Astrocyte of the cerebellum (primary cell): Measurements from ENCODE around the gene CYP27C1.

Experiments
- DNase-seq: peaks from one replicate; pipeline ENCODE4 v3.0.0-alpha.2; 2011; ENCODE audit warnings: low read depth
- H3K4me3 ChIP-seq: 2 replicates; pipeline ENCODE4 v1.5.1; 2011; ENCODE audit warnings: mild to moderate bottlenecking, low read depth, low read length, moderate library complexity
- in situ Hi-C: cut with HindIII; loops from 2 replicates; pipeline ENCODE4 v1.10.0; 2017; ENCODE audit warnings: low sequenced_read_pairs
- TF ChIP-seq, protein P1 (sequence below): IDR thresholded peaks from 2 replicates; pipeline ENCODE4 v1.5.1; 2012; ENCODE audit warnings: low read length, low read depth, moderate library complexity, mild to moderate bottlenecking; ENCODE audit errors: missing control alignments

The CYP27C1 gene

DNA sequence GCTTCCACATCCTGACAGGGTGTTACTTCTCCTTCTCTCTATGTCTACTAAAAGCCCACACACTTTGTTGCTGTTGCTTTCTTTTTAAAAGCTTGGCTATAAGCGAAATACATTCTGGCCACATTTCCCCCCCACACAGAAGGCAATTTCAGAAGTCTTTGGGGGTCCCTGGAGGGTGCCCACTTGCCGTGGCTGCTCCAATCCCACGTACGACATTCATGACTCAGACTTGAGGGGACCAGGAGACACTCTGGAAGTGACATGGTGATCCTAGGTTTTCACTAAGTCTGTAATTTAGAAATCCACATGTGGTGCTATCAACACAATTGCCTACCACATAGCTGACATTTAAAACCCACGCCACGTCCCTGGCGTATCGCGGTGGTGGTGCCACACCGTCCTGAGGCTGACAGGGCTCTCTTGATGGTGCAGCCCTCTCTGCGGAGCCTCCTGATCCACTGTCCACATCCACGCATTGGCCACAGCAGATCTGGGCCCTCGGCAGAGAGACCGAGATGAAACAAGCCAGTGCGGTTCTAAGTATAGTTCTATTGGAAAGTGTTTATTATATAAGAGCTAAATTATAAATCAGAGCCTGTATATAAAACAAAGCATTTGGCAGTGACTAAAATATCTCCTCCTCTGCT is 42.4 kb downstream of the CYP27C1 start:
- in situ Hi-C loops: no loop called here
- H3K4me3 ChIP-seq: no peak overlapping the region
- TF ChIP-seq, protein P1, sequence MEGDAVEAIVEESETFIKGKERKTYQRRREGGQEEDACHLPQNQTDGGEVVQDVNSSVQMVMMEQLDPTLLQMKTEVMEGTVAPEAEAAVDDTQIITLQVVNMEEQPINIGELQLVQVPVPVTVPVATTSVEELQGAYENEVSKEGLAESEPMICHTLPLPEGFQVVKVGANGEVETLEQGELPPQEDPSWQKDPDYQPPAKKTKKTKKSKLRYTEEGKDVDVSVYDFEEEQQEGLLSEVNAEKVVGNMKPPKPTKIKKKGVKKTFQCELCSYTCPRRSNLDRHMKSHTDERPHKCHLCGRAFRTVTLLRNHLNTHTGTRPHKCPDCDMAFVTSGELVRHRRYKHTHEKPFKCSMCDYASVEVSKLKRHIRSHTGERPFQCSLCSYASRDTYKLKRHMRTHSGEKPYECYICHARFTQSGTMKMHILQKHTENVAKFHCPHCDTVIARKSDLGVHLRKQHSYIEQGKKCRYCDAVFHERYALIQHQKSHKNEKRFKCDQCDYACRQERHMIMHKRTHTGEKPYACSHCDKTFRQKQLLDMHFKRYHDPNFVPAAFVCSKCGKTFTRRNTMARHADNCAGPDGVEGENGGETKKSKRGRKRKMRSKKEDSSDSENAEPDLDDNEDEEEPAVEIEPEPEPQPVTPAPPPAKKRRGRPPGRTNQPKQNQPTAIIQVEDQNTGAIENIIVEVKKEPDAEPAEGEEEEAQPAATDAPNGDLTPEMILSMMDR: no peak
- no peak for DNase-seq

DNA sequence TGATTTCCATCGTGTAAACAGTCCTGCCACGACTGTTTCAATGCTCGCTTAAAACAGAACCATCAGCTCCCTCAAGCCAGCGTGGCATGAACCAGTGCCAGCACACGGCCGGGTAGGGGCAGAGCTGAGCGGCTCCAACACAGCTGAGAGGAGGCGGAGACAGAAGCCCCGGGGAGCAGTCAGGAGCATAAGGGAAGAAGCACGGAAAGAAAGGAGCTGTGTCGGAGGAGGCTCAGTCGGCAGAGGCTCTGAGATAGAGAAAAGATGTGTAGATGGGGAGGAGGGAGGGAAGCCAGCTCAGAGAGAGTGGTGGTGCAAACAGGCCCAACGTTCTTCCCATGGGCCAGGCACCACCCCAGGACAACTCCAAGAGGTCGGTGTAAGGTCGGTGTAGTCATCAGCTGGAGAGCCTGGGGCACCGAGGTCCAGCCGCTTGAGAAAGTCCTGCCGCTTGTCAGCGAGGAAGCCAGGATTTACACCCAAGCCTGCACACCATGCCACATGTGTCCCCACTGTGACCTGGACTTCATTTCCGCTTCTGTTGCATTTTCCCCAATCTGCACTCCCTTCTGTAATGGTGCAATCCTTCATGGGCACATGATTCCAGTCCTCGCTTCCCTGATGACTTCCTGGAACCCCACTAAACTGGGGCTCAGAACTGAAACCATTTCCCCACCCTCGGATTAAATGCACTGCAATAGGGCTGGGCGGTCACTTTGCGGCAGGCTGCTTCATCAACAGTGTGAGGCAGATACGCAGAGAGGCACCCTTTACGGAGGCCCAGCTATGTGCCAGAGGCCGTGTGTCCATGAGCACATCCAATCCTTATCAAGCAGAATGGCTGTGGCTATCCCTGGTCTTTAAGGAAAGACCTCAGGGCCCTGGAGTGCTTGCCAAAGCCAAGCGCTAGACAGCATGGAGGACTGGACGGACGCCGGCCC is 43.5 kb downstream of the CYP27C1 start:
- no peak overlapping the region for H3K4me3 ChIP-seq
- in situ Hi-C loops: no loop called here
- no peak for DNase-seq
- TF ChIP-seq, protein P1: no peak

DNA sequence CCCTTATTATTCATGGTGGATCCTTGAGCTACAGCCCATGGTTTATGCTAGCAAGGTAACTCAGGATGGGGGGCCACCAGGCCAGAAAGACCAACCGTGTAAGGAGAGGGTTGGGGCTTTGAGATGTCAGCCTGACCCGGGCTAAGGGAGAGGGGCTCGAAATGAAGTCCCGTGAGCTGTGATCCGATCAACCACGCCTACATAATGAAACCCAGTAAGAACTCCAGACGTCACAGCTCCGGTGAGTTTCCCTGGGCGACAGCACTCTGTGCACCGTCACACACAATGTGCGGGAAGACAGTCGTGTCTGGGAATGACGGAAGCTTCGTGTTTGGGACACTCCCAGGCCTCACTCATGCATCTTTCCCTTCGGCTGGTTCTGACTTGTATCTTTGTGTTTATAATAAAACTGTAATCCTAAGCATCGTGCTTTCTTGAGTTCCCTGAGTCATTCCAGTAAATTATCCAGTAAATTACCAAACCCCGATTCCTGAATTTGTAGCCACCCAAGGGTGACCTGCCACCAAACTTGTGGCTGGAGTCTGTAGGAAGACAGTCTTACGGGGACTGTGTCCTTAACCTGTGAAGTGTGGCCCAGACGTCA is 44.2 kb downstream of the CYP27C1 start:
- TF ChIP-seq, protein P1: no peak
- no peak overlapping the region for H3K4me3 ChIP-seq
- no peak for DNase-seq
- in situ Hi-C loops: no loop called here

DNA sequence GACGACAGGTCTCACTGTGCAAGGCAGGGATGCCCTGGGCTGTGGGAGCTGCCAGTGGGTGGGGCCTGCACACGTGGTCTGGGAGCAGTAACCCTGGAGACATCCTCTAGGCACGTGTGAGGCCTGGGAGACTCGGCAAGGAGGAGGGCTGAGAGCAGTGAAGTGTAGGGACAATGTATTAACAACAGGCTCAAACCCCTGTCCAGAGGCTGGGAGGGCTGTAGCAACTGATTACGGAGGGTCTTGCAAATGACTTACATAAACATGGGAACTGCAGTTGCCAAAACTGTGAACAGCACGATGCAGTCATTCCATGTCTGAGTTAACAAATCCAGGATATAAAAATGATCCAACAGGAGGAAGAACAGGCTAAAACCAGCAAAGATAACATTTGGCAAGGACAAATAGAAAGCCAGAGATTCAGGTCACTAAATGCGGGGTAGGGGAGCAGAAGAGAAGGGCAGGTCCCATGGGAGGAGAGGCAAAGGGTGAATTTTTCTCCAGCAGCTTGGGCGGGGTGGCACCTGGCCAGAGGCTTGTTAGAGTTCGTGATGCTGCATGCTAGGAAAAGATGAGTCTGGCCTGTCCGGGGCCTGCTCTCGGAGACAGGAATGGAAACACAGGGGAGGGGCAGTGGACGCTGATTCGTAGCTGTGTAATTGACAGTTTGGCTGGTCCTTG is 44.9 kb downstream of the CYP27C1 start:
- in situ Hi-C loops: no loop called here
- no peak overlapping the region for H3K4me3 ChIP-seq
- TF ChIP-seq, protein P1: no peak
- no peak for DNase-seq

DNA sequence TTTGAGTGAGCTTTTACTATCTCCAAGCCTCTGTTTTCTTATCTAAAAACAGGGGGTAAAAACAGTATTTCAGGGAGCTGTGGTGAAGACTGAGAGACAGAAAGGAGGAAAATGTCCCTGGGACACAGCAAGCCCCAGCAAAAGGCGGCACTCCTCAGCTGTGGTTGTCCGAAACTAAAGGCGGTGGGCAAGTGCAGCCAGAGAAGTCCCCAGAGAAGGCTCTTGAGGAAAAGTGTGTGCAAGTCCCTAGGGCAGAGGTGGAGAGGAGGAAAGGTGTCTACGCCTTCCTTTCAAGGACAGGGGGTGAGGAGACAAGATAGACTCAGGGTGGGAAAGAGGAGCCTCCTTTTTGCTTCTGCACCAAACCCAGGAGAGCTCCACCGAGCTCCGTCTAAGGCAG is 45.5 kb downstream of the CYP27C1 start:
- no peak for DNase-seq
- H3K4me3 ChIP-seq: no peak overlapping the region
- in situ Hi-C loops: no loop called here
- TF ChIP-seq, protein P1: no peak

DNA sequence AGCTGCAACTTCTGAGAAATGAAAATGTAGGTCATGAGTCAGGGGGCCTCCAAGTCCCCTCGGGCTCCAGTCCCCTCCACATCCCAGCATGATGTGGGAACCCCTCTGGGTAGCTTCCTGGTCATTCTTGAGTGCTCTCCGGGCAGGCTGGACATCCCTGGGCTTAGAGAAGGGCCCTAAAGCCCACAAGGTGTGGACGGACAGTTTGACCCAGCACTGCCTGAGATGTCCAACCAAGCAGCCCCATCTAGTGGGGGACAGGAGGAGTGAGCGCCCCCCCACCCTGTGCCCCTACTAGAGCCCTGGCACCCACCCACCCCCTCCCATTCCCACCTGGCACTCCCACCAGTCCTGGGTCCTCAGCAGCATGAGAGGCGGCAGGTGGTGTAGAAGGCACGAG is 46.0 kb downstream of the CYP27C1 start:
- no peak overlapping the region for H3K4me3 ChIP-seq
- DNase-seq: no peak
- TF ChIP-seq, protein P1: peak; percentile 50
- in situ Hi-C loops: no loop called here
